Fibroblast of pulmonary artery (primary cell): ENCODE results near the gene STIM1.

Experiments
- DNase-seq: peaks from one replicate; pipeline ENCODE4 v3.0.0-alpha.2; 2010; ENCODE audit warnings: low read depth
- H3K4me3 ChIP-seq: replicated peaks from 2 replicates; pipeline ENCODE4 v1.5.1; 2011; ENCODE audit warnings: low read depth, mild to moderate bottlenecking, control low read depth, low read length, moderate library complexity
- CTCF ChIP-seq: IDR thresholded peaks from 2 replicates; pipeline ENCODE4 v1.5.1; 2011; ENCODE audit warnings: mild to moderate bottlenecking, control low read depth, low read length, inconsistent platforms; ENCODE audit errors: missing control alignments

The STIM1 gene

GRCh38 chr11:3877364-3878257 is 22.1 kb downstream of the STIM1 start:
- H3K4me3 ChIP-seq: no peak overlapping the region
- no peak for DNase-seq
- TF ChIP-seq CTCF: no peak

GRCh38 chr11:3878258-3878584 is 22.8 kb downstream of the STIM1 start:
- H3K4me3 ChIP-seq: no peak overlapping the region
- TF ChIP-seq CTCF: no peak
- no peak for DNase-seq

GRCh38 chr11:3879216-3879966 is 23.9 kb downstream of the STIM1 start:
- H3K4me3 ChIP-seq: no peak overlapping the region
- no peak for TF ChIP-seq CTCF
- no peak for DNase-seq

GRCh38 chr11:3879967-3880542 is 24.6 kb downstream of the STIM1 start:
- no peak for TF ChIP-seq CTCF
- no peak overlapping the region for H3K4me3 ChIP-seq
- no peak for DNase-seq

GRCh38 chr11:3880724-3881123 is 25.3 kb downstream of the STIM1 start:
- TF ChIP-seq CTCF: no peak
- peak; percentile 38 for DNase-seq
- no peak overlapping the region for H3K4me3 ChIP-seq

GRCh38 chr11:3882655-3883054 is 27.2 kb downstream of the STIM1 start:
- no peak overlapping the region for H3K4me3 ChIP-seq
- TF ChIP-seq CTCF: no peak
- no peak for DNase-seq
